Activated T-cell treated with anti-CD3 and anti-CD28 coated beads for 1 hour (primary cell): ENCODE data around the gene ATAD5.
"Not testable (repeated sequence)": the region's sequence is repeated elsewhere in the genome, so short reads cannot be mapped to it uniquely, and the experiment has no call there.

ENCODE experiments used
- DNase-seq: peaks from one replicate; pipeline ENCODE4 v3.0.0-alpha.2; 2020; ENCODE audit warnings: low read depth

ATAD5 gene

DNA sequence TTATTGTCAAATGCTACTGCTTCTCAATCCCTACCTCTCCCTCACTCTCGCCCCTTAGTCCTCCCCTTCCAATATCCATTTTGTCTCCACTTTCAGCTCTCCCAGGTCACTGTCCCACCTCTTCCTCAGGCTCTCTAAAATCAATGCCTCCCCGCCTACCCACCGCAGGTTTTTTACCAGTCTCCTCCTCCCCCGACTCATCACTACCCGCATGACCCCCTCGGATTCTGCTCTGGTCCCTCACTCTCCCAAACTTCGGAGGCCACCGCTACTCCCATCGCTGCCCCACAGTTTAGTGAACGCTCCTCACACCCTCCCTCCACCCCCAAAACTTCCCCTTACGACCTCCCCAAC lies 7.8 kb upstream of the ATAD5 start:
- peak; percentile 16 for DNase-seq

DNA sequence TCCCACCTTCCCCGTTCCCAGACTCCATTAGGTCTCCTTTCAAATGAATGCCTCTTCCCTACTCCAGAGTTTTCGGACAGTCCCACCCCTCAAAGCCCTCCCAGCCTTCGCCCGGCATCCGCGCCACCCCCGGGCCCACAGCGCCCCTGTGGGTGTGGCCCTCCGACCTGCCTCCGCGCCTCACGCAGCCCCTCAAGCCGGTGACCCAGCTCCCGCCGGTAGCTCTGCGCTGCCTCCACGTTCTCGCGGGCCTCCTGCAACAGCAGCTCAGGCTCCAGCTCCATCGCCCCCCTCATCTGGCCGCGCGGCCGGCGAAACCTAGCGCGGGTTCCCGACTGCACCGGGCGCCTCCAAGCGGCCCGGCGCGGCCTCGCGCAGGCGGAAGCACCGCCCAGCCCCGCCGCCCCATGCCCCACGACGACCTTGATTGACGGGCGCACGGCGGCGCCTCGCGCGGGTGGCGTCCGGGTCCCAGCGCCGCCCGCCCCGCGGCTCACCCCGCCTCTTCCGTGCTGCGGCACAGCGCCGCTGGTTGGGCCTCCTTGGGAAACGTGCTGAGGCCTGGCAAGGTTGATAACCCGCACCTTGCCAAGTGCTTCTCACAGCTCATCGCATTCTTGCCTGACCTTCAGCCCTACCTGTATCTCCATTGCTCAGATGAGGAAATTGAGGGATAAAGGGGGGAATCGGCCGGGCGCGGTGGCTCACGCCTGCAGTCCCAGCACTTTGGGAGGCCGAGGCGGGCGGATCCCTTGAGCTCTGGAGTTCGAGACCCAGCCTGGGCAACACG lies 7.2 kb upstream of the ATAD5 start, which contains the start of gene CRLF3:
Gene CRLF3, minus strand, starts transcription at position 337 of the 790 bp plus-strand sequence. Its CDS starts 41 bp downstream, at position 296.
- DNase-seq = peak; percentile 84

DNA sequence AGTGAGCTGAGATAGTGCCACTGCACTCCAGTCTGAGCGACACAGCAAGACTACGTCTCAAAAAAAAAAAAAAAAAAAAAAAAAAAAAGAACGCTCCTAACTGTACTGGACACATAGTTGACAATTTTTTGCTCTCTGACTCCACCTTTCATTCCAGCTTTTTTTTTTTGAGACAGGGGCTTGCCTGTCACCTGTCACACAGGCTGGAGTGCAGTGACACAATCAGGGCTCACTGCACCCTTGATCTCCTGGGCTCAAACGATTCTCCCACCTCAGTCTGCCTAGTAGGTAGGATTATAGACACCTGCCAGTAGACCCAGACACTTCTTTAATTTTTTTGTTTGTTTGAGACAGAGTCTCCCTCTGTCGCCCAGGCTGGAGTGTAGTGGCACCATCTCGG lies 4.7 kb upstream of the ATAD5 start:
- DNase-seq = no peak

DNA sequence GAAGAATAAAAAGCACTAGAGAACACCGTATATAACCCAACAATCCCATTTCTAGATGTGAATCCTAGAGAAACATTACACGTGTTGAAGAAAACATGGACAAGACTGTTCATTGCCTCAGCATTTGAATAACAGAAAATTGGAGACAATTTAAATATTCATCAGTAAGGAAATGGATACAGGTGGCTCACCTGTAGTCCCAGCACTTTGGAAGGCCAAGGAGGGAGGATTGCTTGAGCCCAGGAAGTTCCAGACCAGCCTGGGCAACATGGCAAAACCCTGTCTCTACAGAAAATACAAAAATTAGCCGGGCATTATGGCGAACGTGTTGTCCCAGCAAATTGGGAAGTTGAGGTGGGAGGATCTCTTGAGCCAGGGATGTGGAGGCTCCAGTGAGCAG lies 2.7 kb upstream of the ATAD5 start:
- no peak for DNase-seq

DNA sequence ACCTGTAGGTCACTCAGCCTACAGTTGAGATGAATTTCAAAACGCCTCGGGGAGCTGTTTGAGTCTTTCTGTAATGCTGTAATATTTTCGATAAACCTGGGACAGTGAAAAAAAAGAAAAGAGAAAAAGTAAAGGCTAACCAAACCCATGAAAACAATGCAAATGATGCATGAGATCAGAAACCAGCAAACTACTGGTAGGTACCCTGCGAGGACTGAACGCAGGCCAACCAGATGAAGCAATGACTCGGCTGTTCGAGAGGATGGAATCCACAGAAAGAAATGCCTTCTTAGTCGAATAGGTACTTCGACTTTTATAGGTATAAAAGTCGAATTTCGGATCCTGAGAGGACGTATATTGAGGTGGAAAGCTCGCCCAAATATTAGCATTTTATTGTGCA lies 509 bp upstream of the ATAD5 start:
- DNase-seq = no peak

DNA sequence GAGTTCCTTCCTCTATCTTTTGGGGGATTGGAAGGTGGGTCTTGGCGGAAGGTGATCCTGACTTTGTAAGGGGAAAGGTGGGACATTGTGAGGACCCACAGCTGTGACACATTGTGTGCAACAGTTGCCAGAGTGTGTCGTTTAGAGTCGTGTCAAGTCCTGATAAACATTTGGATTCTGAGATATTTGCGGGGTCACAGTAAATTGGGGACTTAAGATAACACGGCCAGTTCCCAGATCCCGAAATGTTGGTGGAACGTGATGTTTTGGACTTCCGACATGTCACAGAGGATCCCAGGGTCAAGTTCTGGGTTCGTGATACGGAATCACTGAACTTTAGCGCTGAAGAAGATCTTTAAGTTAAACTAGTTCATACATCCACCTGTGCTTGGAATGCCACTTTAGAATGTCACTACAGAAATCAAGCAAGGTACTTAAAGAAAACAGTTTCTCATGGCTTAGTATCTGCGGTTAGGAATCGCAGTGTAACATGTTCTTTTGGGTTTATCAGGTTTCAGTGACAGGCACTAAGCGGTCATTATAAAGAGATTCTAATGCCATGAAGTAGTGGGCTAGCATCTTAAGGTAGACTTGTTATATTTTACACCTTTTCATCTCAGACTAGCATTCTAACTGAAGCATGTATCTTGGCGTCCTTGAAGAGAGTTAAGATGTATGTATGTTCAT lies 815 bp downstream of the ATAD5 start:
- no peak for DNase-seq

DNA sequence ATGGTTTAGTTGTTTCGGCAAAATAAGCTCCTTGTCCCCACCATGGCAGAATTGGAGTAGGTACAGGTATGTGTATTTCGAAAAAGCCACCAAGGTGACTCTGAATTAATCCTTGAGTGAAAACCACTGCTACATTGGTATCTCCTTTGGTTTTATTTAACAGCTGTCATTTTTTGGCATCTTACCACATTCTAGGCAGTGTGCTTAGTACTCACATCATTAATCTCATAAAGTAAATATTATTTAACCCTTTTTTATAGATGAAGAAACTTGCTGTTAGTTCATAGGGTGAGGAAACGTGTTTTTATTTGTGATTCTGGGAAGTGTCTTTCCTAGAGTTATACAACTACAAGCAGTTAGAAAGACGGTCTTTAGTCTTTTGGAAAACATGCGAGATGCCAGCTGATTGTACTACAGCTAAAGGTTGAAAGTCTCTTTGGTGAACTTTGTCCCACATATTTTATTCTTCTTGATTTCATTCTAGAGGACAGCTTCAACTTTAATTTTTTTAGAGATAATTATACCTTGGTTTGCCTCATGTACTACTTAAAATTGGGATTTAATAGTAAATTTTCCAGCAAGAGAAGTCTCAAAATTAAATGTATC lies 6.5 kb downstream of the ATAD5 start:
- DNase-seq = no peak

DNA sequence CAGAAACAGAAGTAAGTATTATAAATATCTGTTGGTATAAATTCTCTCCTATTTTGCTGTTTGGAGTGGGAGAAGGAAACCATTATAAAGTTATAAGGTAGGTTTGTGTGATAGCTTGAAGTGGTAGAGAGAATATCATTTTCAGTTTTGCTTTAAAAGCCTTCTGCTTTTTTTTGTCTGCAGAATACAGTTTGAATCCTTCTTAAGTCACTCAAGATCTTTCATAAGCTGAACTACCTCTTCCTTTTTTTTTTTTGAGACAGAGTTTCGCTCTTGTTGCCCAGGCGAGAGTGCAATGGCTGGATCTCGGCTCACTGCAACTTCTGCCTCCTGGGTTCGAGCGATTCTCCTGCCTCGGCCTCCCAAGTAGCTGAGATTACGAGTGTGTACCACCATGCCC lies 9.0 kb downstream of the ATAD5 start:
- no peak for DNase-seq

DNA sequence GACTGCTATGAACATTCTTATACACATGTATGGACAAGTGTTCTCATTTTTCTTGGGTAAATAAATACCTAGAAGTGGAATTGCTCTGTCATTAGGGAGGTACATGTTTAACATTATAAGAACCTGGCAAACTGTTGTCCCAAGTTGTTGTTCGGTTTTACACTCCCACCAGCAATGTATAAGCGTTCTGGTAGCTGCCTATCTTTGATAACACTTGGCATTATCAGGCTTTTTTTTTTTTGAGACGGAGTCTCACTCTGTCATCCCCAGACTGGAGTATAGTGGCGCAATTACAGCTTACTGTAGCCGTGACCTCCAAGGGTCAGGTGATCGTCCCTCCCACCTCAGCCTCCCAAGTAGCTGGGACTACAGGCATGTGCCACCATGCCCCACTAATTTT lies 16.3 kb downstream of the ATAD5 start:
- no peak for DNase-seq

DNA sequence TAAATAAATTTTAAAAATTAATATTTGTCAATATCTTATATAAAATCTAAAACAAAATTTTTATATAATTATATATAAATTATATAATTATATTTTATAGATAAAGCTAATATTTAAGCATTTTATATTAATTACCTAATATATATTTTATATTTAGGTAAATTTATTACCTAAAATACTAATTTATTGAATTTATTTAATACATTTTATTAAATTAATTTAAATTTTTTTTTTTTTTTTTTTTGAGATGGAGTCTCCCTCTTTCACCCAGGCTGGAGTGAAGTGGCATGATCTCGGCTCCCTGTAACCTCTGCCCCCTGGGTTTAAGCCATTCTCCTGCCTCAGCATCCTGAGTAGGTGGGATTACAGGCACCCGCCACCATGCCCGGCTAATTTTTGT lies 22.4 kb downstream of the ATAD5 start:
- no peak for DNase-seq

DNA sequence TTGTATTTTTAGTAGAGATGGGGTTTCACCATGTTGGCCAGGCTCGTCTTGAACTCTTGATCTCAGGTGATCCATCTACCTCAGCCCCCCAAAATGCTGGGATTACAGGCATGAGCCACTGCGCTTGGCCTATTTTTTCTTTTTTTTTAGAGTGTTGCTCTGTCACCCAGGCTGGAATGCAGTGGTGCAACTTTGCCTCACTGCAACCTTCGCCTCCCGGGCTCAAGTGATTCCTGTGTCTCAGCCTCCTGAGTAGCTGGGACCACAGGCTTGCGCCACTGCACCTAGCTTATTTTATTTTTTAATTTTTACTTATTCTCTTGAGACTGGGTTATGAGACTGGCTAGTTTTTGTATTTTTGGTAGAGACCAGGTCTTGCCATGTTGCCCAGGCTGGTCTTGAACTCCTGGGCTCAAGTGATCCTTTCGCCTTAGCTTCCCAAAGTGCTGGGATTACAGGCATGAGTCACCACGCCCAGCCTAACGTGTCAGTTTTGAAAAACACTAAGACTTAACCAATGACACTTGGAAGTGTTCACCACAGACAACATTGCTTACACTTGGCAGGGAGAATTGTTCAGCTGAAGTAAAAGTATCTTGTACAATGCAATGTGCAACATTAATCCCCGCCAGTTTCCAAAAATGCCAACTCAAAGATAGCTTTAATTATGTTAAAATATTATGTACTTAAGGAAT lies 26.9 kb downstream of the ATAD5 start:
- no peak for DNase-seq

DNA sequence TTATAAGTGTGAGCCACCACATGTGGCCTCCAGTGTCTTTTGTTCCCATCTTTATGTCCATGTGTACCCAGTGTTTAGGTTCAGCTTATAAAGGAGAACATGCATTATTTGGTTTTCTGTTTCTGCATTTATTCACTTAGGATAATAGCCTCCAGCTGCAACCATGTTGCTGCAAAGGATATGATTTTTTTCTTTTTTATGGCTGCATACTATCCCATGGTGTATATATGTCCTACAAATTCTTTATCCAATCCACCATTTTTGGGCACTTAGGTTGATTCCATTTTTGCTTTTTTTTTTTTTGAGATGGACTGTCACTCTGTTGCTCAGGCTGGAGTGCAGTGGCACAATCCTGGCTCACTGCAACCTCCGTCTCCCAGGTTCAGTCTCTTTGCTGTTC lies 32.9 kb downstream of the ATAD5 start:
- DNase-seq = no peak

DNA sequence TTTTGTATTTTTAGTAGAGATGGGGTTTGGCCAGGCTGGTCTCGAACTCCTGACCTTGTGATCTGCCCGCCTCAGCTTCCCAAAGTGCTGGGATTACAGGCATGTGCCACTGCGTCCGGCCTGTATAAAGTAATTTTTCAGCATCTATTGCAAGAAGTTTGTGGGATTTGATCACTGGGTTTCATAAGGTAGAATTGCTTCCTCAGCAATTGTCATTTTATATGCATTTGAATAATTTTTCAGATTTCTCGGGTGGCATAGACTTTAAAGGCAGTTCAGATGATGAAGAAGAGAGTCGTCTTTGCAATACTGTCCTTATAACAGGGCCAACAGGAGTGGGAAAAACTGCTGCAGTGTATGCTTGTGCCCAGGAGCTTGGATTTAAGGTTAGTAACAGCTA lies 37.2 kb downstream of the ATAD5 start:
- DNase-seq = no peak

DNA sequence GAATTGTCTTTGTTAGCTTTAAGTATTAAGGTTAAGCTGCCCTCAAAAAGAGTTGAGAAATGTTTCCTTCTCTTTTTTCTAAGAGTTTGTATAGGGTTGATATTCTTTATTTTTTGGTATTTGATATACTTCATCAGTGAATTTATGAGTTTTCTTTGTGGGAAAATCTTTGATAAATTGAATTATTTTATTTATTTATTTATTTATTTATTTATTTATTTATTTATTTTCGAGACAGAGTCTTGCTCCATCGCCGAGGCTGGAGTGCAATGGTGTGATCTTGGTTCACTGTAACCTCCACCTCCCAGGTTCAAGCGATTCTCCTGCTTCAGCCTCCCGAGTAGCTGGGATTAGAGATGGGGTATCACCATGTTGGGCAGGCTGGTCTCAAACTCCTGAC lies 54.4 kb downstream of the ATAD5 start:
- no peak for DNase-seq

DNA sequence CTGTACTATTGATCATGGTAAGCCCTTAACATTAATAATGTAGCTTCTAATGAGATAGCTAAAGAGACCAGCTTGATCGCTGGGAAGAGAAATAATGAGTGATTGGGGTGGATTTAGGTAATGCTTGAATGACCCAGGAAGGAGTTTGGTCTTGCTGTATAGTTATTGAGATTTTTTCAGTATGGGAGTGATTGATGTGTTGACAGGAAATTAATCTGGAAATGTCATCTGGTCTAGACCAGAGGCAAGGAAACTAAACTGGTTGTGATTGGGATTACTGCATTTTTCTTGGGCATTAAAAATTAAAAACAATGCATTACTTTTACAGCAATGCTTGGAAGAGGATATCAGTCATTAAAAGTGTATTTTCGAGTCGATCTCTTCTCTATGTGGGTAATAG lies 62.5 kb downstream of the ATAD5 start:
- no peak for DNase-seq

DNA sequence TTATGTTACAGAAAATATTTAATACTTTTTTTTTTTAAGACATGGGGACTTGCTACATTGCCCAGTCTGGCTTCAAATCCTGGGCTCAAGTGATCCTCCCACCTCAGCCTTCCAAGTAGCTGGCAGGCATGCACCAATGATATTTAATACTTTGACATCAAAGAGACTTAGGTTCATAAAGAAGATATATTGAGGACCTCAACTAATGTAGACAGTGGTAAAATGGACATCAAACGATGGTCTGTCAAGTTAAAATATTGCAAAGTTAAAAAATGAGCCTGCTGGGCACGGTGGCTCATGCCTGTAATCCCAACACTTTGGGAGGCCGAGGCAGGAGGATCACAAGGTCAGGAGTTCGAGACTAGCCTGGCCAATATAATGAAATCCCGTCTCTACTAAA lies 65.5 kb downstream of the ATAD5 start:
- no peak for DNase-seq

DNA sequence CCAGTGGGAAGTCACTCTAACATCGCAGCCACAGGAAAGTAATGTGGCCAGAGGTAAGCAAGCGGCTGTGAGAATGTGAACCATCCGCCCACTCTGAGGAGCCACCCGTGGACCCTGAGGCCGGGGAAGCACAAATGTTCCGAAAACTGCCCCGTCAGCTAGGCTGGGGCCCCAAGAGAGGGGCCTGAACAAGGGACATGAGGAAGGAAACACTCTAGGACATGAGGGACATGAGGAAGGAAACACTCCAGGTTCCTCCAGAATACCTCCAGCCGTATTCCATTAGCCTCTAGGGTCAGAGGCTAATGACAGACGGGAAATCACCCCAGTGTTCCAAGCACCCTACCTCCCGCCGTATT lies 74.0 kb downstream of the ATAD5 start:
- no peak for DNase-seq

DNA sequence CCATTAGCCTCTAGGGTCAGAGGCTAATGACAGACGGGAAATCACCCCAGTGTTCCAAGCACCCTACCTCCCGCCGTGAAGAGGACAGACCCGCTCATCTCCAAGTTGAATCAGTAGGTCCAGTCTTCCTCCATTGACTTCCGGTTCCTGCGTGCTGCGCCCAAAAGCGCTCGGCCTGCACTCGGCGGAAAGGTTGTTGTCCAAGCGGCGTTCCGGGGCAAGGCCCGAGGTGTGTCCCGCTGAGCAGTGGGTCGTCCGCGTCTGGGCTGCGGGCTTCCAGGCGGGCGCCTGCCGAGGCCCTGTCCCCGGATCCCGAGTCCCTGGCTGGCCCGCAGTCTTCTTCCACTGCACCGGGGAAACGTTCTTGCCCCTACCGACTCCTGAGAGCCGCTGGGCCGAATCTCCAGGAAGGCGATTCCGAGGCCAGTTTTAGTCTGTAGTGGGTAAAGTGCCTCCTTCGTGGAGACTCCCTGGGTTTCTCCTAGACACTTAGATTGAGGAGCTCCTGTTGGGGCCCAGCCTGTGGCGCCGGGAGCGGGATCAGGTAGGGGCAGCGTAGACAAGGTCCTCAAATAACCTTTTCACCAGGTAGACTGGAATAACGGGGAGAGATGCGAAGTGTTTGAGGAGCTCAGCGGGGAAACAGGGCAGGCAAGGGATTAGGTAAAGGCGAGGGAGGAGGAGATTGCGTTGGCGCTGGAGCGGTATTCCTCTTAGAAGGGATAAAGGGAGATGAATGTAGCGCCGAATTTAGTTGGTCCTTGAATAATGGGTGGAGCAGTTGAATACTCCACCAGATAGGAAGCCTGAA lies 74.5 kb downstream of the ATAD5 start, which contains the start of gene TEFM:
Gene TEFM, minus strand, starts transcription at position 138 of the 811 bp plus-strand sequence. Its CDS starts 40 bp downstream, at position 98.
- DNase-seq = peak; percentile 78

DNA sequence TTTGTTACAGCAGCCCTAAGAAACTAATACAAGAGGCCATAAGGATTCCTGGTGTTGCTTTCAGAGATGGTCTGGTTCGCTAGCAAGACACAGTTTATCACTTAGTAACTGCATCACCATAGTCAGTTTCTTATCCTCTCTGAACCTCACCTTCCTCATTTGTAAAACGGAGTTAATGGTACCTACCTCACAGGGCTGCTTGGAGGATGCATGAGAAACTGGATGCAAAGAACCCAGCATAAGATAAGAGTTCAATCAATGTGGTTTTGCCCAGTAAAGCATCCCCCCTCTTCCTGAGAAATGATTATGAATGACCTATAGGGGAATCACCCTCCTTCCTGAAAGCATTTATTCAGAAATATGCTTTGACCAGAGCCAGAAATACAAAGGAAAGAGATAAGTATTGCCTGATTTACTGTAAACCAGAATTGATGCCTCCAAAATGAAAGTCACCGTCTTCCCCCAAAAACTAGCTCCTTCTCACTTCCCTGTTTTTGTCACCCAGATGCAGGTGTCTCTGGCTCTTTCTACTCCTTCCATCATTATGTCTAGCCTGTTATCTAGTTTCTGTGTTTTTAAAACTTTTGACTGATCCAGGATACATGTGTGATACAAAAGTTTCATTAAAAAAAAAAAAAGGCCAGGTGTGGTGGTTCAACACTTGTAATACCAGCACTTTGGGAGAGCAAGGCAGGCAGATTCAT lies 77.1 kb downstream of the ATAD5 start:
- no peak for DNase-seq

DNA sequence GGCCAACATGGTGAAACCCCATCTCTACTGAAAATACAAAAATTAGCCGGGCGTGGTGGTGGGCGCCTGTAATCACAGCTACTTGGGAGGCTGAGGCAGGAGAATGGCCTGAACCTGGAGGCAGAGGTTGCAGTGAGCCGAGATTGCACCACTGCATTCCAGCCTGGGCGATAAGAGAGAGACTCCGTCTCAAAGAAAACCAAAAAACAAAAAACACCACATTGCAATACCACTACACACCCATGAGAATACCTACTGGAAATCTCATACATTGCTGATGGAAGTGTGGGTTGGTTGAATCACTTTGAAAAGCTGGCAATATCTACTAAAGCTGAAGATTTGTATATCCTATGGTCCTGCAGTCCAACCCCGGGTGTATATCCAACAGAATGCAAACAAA lies 78.4 kb downstream of the ATAD5 start:
- not testable (repeated sequence) for DNase-seq

DNA sequence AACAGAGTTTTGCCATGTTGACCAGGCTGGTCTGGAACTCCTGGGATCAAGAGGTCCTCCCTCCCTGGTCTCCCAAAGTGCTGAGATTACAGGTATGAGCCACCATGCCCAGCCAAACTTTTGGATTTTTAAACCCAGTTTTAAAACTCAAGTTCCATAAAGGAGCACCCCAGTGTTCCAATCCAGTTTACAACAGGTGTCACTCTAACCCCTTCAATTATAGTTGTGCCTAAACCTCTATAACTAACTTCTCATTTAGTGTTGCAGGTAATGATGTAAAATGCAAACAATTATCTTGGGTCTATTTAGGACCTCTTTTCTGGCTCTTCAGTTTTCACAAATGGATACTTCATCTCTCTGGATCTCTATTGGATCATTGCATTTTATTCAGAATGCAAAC lies 82.2 kb downstream of the ATAD5 start:
- no peak for DNase-seq
